H1 (cell line): ENCODE results near the gene RBBP6.

Experiments
- CTCF ChIP-seq, 3 experiments: IDR thresholded peaks; 1 replicate in 2 of 3; 2 replicates in 1 of 3; pipeline versions ENCODE4 v1.5.1 to v1.6.1; 2011; ENCODE audit warnings: low read length in 3 of 3, mild to moderate bottlenecking in 3 of 3, inconsistent platforms in 2 of 3, low read depth in 1 of 3, moderate library complexity in 1 of 3; ENCODE audit not compliant: insufficient read depth in 1 of 3; ENCODE audit errors: control extremely low read depth in 1 of 3
- EZH2 ChIP-seq: fragments of 200-600 bp; sonication (generic); IDR thresholded peaks from 2 replicates; pipeline ENCODE4 v1.7.1; 2012; ENCODE audit warnings: low read depth, mild to moderate bottlenecking, moderate library complexity, low read length, inconsistent platforms; ENCODE audit not compliant: severe bottlenecking
- HDAC6 ChIP-seq: IDR thresholded peaks from one replicate; pipeline ENCODE4 v1.7.1; 2012; ENCODE audit warnings: low read depth, mild to moderate bottlenecking, inconsistent platforms, low read length, moderate library complexity
- MAX ChIP-seq: IDR thresholded peaks from 2 replicates; pipeline ENCODE4 v1.6.1; 2012; ENCODE audit warnings: inconsistent platforms
- SP1 ChIP-seq: IDR thresholded peaks from 2 replicates; pipeline ENCODE4 v1.6.1; 2011; ENCODE audit warnings: low read depth, low read length
- TAF7 ChIP-seq: optimal IDR thresholded peaks from 2 replicates; pipeline ENCODE3; 2011; ENCODE audit warnings: low read depth, mild to moderate bottlenecking, inconsistent platforms, low read length, moderate library complexity, borderline replicate concordance

- no peak for TF ChIP-seq CTCF (IDR thresholded peaks at IDR 0.05; ENCODE audit: control extremely low read depth in 1 of 3, insufficient read depth in 1 of 3, low read depth in 1 of 3, low read length in 3 of 3)
- no peak for TF ChIP-seq MAX
- TF ChIP-seq EZH2: no peak
- TF ChIP-seq SP1: no peak
- TF ChIP-seq TAF7: no peak
- no peak for TF ChIP-seq HDAC6
These were observed 41.3 kb downstream of the RBBP6 start for GRCh38 chr16:24580665-24581064.
